ENCODE results near the gene PEX7. TPM values are rescaled to one million over a fixed set of nuclear protein-coding genes. Genes with fewer than 3 reads are reported as not detected.

The PEX7 gene
- polyA plus RNA-seq, 3 donors, result 3.0 to 6.1 (median 3.9) TPM

DNA sequence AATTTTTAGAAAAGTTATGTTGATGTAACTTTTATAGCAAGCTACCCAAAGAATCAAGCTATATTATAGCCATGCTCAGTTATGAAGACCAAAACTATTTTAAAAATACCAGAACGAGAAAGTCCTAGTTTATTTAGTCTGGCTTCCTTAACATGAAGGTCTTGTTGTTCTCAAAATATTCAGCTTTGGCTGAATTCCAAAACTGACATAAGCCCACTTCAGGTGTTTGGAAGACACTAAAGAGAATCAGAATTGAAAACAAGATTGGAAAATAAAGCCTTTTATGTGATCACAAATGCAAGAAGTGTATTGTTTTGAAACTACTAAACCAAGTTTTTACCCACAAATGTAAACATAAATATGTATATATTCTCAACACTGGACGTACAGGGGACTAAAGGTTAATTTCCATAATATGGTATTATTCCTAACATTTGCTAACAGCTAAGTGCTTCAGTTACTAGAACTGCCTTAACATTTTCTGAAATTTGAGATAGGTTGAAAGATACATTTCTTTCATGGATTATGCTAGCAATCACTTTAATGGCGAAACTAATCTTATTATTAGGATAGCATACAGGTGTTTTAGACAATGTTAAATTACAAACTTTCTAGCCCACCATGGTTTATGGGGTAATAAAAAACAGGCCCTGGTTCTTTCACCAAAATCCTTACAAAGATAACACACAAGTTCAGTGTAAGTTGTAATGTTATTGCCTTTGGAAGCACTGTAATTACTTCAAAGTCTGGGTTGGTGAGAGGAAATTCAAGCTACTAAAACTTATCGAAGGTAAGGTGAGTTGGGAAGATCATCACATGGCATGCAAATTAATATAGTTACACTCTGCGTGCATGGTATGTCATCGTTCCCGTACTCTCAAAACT, 31.7 kb upstream of the PEX7 start:
- H3K4me1 Mint-ChIP-seq, result peaks cover 62% of the 10 kb centered on the region
- H3K4me3 ChIP-seq (replicated peaks in 1 of 3; ENCODE audit: low read depth in 2 of 3, low read length in 3 of 3), result peak overlapping the region; percentile 41 to 97 (median 91)
- TF ChIP-seq, protein P1, sequence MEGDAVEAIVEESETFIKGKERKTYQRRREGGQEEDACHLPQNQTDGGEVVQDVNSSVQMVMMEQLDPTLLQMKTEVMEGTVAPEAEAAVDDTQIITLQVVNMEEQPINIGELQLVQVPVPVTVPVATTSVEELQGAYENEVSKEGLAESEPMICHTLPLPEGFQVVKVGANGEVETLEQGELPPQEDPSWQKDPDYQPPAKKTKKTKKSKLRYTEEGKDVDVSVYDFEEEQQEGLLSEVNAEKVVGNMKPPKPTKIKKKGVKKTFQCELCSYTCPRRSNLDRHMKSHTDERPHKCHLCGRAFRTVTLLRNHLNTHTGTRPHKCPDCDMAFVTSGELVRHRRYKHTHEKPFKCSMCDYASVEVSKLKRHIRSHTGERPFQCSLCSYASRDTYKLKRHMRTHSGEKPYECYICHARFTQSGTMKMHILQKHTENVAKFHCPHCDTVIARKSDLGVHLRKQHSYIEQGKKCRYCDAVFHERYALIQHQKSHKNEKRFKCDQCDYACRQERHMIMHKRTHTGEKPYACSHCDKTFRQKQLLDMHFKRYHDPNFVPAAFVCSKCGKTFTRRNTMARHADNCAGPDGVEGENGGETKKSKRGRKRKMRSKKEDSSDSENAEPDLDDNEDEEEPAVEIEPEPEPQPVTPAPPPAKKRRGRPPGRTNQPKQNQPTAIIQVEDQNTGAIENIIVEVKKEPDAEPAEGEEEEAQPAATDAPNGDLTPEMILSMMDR (IDR thresholded peaks at IDR 0.05), result no peak
- peak overlapping the region; percentile 70 to 83 for H3K27ac ChIP-seq (ENCODE audit: low read depth in 1 of 2, low read length in 2 of 2)
- H3K9me3 ChIP-seq (replicated peaks in 1 of 2; ENCODE audit: control insufficient read depth in 1 of 2, insufficient read depth in 1 of 2, low read length in 2 of 2), result no peaks in the 10 kb centered on the region
- no CpG with 5 or more reads among the region's 7 CpGs for WGBS (ENCODE audit: insufficient coverage)
- intact Hi-C loops (cut with micrococcal nuclease), result loop anchor here (5.0 to 10.0 kb wide), 4 partner anchors 38 to 206 kb away; no protein-coding TSS in a partner anchor
- H3K9ac ChIP-seq (ENCODE audit: insufficient read depth, low read length, poor library complexity, severe bottlenecking), result peak overlapping the region; percentile 91
- peaks cover 0 to 7% of the 10 kb centered on the region in 2 donors for H3K36me3 ChIP-seq (replicated peaks in 1 of 2; ENCODE audit: control insufficient read depth in 1 of 2, insufficient read depth in 2 of 2, low read length in 2 of 2)
- H3K27ac Mint-ChIP-seq, result peak overlapping the region; percentile 90 to 96 (median 94)
- H4K20me1 ChIP-seq (ENCODE audit: insufficient read depth, low read length), result peaks cover 51% of the 10 kb centered on the region
- H3K27me3 ChIP-seq (ENCODE audit: control insufficient read depth in 2 of 2, insufficient read depth in 2 of 2, low read length in 2 of 2), result no peaks in the 10 kb centered on the region
- H3K79me2 ChIP-seq (ENCODE audit: insufficient read depth, low read length), result peaks cover 70% of the 10 kb centered on the region
- no peak for DNase-seq
- H3K27me3 Mint-ChIP-seq (ENCODE audit: low read depth in 3 of 3), result peaks cover 0 to 2% (median 2%) of the 10 kb centered on the region in 3 donors
- H3K36me3 Mint-ChIP-seq, result peaks cover 8% of the 10 kb centered on the region in 2 donors
- H2AFZ ChIP-seq (ENCODE audit: insufficient read depth, low read depth, low read length, poor library complexity, severe bottlenecking), result peak overlapping the region; percentile 98
- H3K4me1 ChIP-seq (ENCODE audit: control insufficient read depth in 1 of 2, insufficient read depth in 2 of 2, low read length in 2 of 2), result peaks cover 57 to 65% of the 10 kb centered on the region in 2 donors
- no peaks in the 10 kb centered on the region for H3K9me3 Mint-ChIP-seq
- H3K4me3 Mint-ChIP-seq, result peak overlapping the region; percentile 95 to 99
- peak overlapping the region; percentile 84 for H3K4me2 ChIP-seq (replicated peaks; ENCODE audit: extremely low read depth, low read length, poor library complexity, severe bottlenecking)

DNA sequence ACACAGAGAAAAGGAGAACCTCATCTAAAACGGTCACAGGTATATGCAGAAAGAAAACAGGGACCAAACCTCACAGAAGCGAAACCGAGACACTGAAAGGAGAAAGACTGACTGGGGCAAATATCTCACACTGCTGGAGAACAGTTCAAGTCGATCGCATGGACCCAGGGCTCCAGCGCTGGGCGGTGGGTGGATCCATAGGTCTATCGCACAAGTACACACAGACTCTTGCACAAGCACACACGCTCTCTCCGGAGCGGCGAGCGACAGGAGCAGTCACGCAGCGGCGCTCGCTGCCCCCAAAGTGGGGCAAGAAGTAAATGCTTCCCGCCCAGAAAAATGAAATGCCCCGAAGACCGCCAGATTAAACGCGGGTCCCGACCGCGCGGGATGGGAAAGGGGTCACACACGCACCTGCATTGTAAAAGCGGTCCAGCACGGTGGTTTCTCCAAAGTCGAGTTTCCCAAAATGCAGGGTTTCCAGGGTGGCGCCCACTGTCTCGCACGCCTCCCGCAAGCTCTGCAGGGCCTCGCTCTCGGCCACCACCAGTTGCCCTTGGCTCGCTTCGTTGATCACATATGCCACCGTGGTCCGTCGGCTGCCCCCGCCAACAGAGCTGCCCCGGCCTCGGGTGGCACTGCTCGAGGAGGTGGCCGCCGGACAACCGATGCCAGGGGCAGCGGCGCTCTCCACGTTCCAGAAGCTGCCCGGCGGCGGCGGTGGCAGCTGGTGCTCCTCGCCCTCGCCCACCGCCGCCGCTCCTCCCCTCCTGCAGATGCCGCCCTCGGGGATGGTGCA, 30.9 kb upstream of the PEX7 start:
- Histone ChIP-seq H3K27ac (ENCODE audit: low read depth in 1 of 2, low read length in 2 of 2) (peak overlapping the region; percentile 70 to 83), H3K4me1 (ENCODE audit: control insufficient read depth in 1 of 2, insufficient read depth in 2 of 2, low read length in 2 of 2) (peaks cover 48 to 57% of the 10 kb centered on the region in 2 donors), H4K20me1 (ENCODE audit: insufficient read depth, low read length) (peaks cover 43% of the 10 kb centered on the region), H2AFZ (ENCODE audit: insufficient read depth, low read depth, low read length, poor library complexity, severe bottlenecking) (peak overlapping the region; percentile 98), H3K4me3 (replicated peaks in 1 of 3; ENCODE audit: low read depth in 2 of 3, low read length in 3 of 3) (peak overlapping the region; percentile 41 to 97 (median 91)), H3K79me2 (ENCODE audit: insufficient read depth, low read length) (peaks cover 62% of the 10 kb centered on the region), H3K36me3 (replicated peaks in 1 of 2; ENCODE audit: control insufficient read depth in 1 of 2, insufficient read depth in 2 of 2, low read length in 2 of 2) (no peaks in the 10 kb centered on the region), H3K27me3 (ENCODE audit: control insufficient read depth in 2 of 2, insufficient read depth in 2 of 2, low read length in 2 of 2) (no peaks in the 10 kb centered on the region), H3K9me3 (replicated peaks in 1 of 2; ENCODE audit: control insufficient read depth in 1 of 2, insufficient read depth in 1 of 2, low read length in 2 of 2) (no peaks in the 10 kb centered on the region), H3K9ac (ENCODE audit: insufficient read depth, low read length, poor library complexity, severe bottlenecking) (peak overlapping the region; percentile 91), H3K4me2 (replicated peaks; ENCODE audit: extremely low read depth, low read length, poor library complexity, severe bottlenecking) (peak overlapping the region; percentile 84)
- TF ChIP-seq, protein P1 (IDR thresholded peaks at IDR 0.05), result no peak
- under 1% methylated on average over 62 of the region's 62 CpGs for WGBS (ENCODE audit: insufficient coverage)
- Mint-ChIP-seq H3K9me3 (no peaks in the 10 kb centered on the region), H3K36me3 (peaks cover 0 to 5% of the 10 kb centered on the region in 2 donors), H3K27me3 (ENCODE audit: low read depth in 3 of 3) (peaks cover 0 to 2% (median 2%) of the 10 kb centered on the region in 3 donors), H3K4me3 (peak overlapping the region; percentile 95 to 99), H3K27ac (peak overlapping the region; percentile 88 to 96 (median 94)), H3K4me1 (peaks cover 55% of the 10 kb centered on the region)
- peak in 2 of 3 donors; percentile 37 to 54 for DNase-seq
- intact Hi-C loops (cut with micrococcal nuclease), result loop anchor here (2.0 to 10.0 kb wide), 5 partner anchors 39 to 207 kb away; no protein-coding TSS in a partner anchor
